Transverse colon (tissue), 4 donors: ENCODE results near the gene FBXO47.

ENCODE experiments used
- EP300 ChIP-seq: sonication (generic); formaldehyde crosslinking; IDR thresholded peaks from one replicate; pipeline ENCODE4 v1.6.1; 2017; ENCODE audit warnings: antibody characterized with exemption, low read depth
- POLR2A ChIP-seq: fragments of 450-650 bp; IDR thresholded peaks from one replicate; pipeline ENCODE4 v1.6.1; 2016; ENCODE audit warnings: antibody characterized with exemption, mild to moderate bottlenecking, moderate library complexity
- POLR2AphosphoS5 ChIP-seq, 3 donors: sonication (generic); formaldehyde crosslinking; IDR thresholded peaks; one replicate each; pipeline ENCODE4 v1.6.1; 2016; ENCODE audit warnings: antibody characterized with exemption in 3 of 3
- TF ChIP-seq, protein P1 (sequence below), 5 experiments: fragments of 200-600 bp in 3 of 5; fragments of 450-650 bp in 2 of 5; sonication (generic) in 3 of 5; IDR thresholded peaks; 1 replicate in 2 of 5; 2 replicates in 3 of 5; pipeline ENCODE4 v1.5.1; 2016 to 2017; ENCODE audit warnings: antibody characterized with exemption in 5 of 5, inconsistent platforms in 3 of 5, mild to moderate bottlenecking in 2 of 5, moderate library complexity in 1 of 5

DNA sequence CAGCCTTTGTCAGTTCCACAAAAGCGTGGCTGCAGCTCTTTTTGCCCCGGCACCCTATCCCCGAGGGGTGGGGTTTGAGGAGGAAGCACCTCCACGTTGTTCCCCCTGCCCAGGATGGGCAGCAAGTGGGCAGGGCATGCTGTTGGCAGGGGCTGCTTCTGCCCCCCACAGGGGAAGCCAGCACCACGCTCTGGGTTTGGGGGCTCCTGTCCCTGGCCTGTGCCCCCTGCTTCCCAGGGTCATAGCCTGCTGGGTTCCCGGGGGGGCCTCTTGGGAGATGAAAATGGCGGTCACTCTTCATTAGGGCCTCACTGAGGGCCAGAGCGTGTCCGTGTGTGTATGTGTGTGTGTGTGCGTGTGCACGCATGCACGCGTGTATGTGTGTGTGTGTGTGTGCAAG lies 74.6 kb downstream of the FBXO47 start:
- TF ChIP-seq, protein P1, sequence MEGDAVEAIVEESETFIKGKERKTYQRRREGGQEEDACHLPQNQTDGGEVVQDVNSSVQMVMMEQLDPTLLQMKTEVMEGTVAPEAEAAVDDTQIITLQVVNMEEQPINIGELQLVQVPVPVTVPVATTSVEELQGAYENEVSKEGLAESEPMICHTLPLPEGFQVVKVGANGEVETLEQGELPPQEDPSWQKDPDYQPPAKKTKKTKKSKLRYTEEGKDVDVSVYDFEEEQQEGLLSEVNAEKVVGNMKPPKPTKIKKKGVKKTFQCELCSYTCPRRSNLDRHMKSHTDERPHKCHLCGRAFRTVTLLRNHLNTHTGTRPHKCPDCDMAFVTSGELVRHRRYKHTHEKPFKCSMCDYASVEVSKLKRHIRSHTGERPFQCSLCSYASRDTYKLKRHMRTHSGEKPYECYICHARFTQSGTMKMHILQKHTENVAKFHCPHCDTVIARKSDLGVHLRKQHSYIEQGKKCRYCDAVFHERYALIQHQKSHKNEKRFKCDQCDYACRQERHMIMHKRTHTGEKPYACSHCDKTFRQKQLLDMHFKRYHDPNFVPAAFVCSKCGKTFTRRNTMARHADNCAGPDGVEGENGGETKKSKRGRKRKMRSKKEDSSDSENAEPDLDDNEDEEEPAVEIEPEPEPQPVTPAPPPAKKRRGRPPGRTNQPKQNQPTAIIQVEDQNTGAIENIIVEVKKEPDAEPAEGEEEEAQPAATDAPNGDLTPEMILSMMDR (IDR thresholded peaks at IDR 0.05): no peak
- TF ChIP-seq POLR2A (no peak), POLR2AphosphoS5 (IDR thresholded peaks at IDR 0.05) (no peak), EP300 (no peak)
